PC-3 (cell line): ENCODE results near the gene ARHGAP27. TPM values are rescaled to one million over a fixed set of nuclear protein-coding genes. Genes with fewer than 3 reads are reported as not detected.
"Not testable (repeated sequence)": the region's sequence is repeated elsewhere in the genome, so short reads cannot be mapped to it uniquely, and the experiment has no call there.

Experiments used
- ATAC-seq: fragments of 200-7000 bp; cut with Tn5 transposase; 2 replicates; pipeline ENCODE4 v1.9.1; 2020; ENCODE audit warnings: mild to moderate bottlenecking, moderate library complexity
- BruUV-seq: library from RNA; stranded (reverse); fragments of 400-500 nt; replicated peaks from 2 replicates; lab custom pipeline; 2021; lab: Mats Ljungman, UMichigan
- CTCF ChIA-PET: fragments of 300-600 bp; sonication (Branson Sonifier 250); formaldehyde crosslinking; loops from one replicate; lab custom pipeline; 2022; ENCODE audit warnings: antibody characterized with exemption; lab: Charles Lee
- POLR2A ChIA-PET: fragments of 300-600 bp; sonication (Branson Sonifier 250); formaldehyde crosslinking; loops from one replicate; lab custom pipeline; 2022; ENCODE audit warnings: antibody characterized with exemption; ENCODE audit not compliant: unreplicated experiment; lab: Charles Lee
- DNase-seq: peaks from one replicate; pipeline ENCODE4 v3.0.0-alpha.2; 2015
- H2AFZ ChIP-seq: fragments of 300-600 bp; sonication (generic); 2 replicates; pipeline ENCODE4 v1.6.0; 2016; ENCODE audit warnings: antibody characterized with exemption, low read length
- H3F3A ChIP-seq: fragments of 300-600 bp; sonication (generic); one replicate; pipeline ENCODE4 v1.6.0; 2017; ENCODE audit warnings: antibody characterized with exemption, low read length, control low read depth, mild to moderate bottlenecking; ENCODE audit not compliant: unreplicated experiment
- H3K27ac ChIP-seq: fragments of 300-600 bp; sonication (generic); 2 replicates; pipeline ENCODE4 v1.5.1; 2016; ENCODE audit warnings: mild to moderate bottlenecking, low read length
- H3K27me3 ChIP-seq: fragments of 300-600 bp; sonication (generic); 2 replicates; pipeline ENCODE4 v1.6.1; 2016; ENCODE audit warnings: low read length, mixed read lengths
- H3K36me3 ChIP-seq: fragments of 300-600 bp; sonication (generic); 2 replicates; pipeline ENCODE4 v1.6.1; 2016; ENCODE audit warnings: low read depth, mixed run types, low read length, mixed read lengths
- H3K4me1 ChIP-seq: fragments of 300-600 bp; sonication (generic); 2 replicates; pipeline ENCODE4 v1.5.1; 2016; ENCODE audit warnings: low read length; ENCODE audit not compliant: insufficient read depth
- H3K4me2 ChIP-seq: fragments of 300-600 bp; sonication (generic); 2 replicates; pipeline ENCODE4 v1.6.0; 2016; ENCODE audit warnings: low read length
- H3K4me3 ChIP-seq: fragments of 300-600 bp; sonication (generic); 2 replicates; pipeline ENCODE4 v1.5.1; 2016; ENCODE audit warnings: mild to moderate bottlenecking, low read length, mixed read lengths
- H3K79me2 ChIP-seq: fragments of 300-600 bp; sonication (generic); 2 replicates; pipeline ENCODE4 v1.6.1; 2017; ENCODE audit warnings: low read length, mixed read lengths
- H3K9ac ChIP-seq: fragments of 300-600 bp; sonication (generic); 2 replicates; pipeline ENCODE4 v1.6.0; 2016; ENCODE audit warnings: mild to moderate bottlenecking, low read length
- H3K9me2 ChIP-seq: fragments of 300-600 bp; sonication (generic); replicated peaks from 2 replicates; pipeline ENCODE4 v1.6.1; 2016; ENCODE audit warnings: mixed run types, low read length, mixed read lengths
- H3K9me3 ChIP-seq: fragments of 300-600 bp; sonication (generic); 2 replicates; pipeline ENCODE4 v1.6.1; 2016; ENCODE audit warnings: low read length, mixed read lengths
- H4K20me1 ChIP-seq: fragments of 300-600 bp; sonication (generic); 2 replicates; pipeline ENCODE4 v1.6.1; 2016; ENCODE audit warnings: low read length, mixed read lengths
- intact Hi-C: fragments of 100-400 bp; cut with micrococcal nuclease; formaldehyde crosslinking; loops from 2 replicates; pipeline ENCODE4 v1.9.0; 2023
- total RNA-seq: library from RNA; depleted of rRNA; stranded (reverse); fragments of >200 nt; gene quantifications from 2 replicates; pipeline ENCODE4 v1.2.3, GENCODE V29; 2014

The ARHGAP27 gene
- total RNA-seq, 1 experiment from 2014 or later, result 119 TPM

DNA sequence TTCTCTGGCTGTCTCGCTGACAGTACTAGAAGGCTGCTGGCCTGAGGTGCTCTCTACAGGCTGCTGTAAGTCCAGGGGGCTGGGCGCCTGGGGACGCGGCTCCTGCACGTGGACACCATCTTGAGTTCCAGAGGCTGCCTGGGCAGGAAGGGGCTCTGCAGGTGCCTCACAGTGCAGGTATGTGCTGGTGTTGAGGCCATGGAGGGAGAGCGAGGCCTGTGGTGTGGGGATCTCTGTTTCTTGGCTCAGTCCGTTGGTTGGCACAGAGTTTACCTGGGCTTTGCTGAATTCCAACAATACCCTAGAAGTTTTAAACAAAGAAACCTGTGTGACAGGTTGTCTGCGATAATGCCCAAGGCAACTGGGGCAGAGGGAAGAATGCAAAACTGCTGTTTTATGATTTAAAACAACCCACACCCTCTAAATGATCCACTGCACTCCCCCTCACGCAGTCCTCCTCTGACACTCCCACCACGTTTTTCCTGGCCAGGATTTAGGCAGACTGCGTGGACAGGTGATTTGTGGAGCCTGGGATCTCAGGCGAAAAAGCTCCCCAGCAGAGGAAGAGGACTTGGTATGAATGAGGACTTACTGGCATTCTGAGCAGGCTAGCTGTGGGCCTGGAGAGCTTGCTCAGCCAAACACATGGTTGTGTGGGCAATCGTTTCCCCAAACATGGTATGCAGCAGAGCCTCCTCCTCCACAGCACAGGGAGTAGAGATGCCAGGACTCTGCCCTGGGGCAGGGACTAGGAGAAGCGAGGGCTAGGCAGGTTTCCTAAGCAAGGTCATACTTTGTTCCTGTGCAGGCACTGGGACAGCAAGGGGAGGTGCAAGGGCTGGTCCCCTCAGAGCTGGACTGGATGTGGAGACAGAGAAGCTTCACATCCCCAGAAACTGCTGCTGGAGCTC, 35.9 kb upstream of the ARHGAP27 start:
- Histone ChIP-seq H3K9ac (peak overlapping the region; percentile 41; the same call in 1 of the 2 replicates), H3K36me3 (peaks cover 16% of the 10 kb centered on the region), H3K4me1 (peaks cover 18% of the 10 kb centered on the region), H3K27ac (peak overlapping the region; percentile 86), H3K4me2 (peak overlapping the region; percentile 47)
- ATAC-seq (peak; percentile 77), DNase-seq (peak; percentile 93)
- H3K9me2 ChIP-seq, H4K20me1 ChIP-seq, H3F3A ChIP-seq, CTCF ChIA-PET, H3K9me3 ChIP-seq, H3K4me3 ChIP-seq, H3K27me3 ChIP-seq, H3K79me2 ChIP-seq, H2AFZ ChIP-seq, POLR2A ChIA-PET, intact Hi-C loops: not testable (repeated sequence)
- BruUV-seq, result TSS peak; percentile 80

DNA sequence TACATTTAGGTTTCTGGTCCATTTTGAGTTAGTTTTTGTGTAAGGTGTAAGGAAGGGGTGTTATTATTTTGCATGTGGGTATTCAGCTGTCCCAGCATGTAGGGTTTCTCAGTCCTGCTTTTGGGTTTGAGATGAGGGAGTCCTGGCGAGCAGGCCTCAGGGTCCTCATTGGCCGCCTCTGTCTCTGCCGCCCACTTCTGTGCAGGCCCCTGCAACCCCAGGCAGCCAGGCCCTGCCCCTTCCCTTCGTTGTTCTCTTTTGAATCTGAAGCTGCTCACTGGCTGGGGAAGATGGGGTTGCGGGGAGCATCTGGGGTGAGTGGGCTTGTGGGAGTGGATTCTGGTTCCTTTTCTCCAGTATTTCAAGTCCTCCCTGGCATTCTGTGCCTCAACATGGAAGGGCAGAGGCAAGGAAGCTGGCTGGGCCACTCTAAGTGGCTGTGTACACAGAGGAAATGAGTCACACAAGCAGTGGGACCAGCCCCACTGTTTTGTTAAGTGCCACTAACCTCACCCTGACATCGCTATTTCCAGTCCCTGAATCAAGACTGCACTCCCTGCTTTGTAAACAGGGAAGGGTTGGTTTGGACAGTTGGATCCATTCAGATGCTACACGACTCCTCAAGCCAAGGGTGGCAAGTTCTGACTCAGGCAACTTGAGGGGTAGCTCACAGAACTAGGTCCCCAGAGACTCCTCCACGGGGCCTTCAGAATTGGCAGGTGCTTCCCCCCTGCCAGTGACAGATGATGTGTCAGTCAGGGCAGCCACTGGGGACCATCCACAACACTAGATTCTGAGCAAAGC, 29.1 kb upstream of the ARHGAP27 start:
- H3K4me3 ChIP-seq, H3K9me3 ChIP-seq, H3K36me3 ChIP-seq, H2AFZ ChIP-seq, POLR2A ChIA-PET, H3K79me2 ChIP-seq, H4K20me1 ChIP-seq, H3K9ac ChIP-seq, H3K27me3 ChIP-seq, intact Hi-C loops, CTCF ChIA-PET, H3K9me2 ChIP-seq, H3F3A ChIP-seq: not testable (repeated sequence)
- H3K4me2 ChIP-seq, result 0 out of 2 replicates have a peak overlapping the region, but pooled peaks have one; percentile 37
- H3K4me1 ChIP-seq, result peaks cover 16% of the 10 kb centered on the region
- TSS peak; percentile 14 for BruUV-seq
- ATAC-seq, result peak; percentile 98
- peak; percentile 90 for DNase-seq
- peak overlapping the region; percentile 69 for H3K27ac ChIP-seq

DNA sequence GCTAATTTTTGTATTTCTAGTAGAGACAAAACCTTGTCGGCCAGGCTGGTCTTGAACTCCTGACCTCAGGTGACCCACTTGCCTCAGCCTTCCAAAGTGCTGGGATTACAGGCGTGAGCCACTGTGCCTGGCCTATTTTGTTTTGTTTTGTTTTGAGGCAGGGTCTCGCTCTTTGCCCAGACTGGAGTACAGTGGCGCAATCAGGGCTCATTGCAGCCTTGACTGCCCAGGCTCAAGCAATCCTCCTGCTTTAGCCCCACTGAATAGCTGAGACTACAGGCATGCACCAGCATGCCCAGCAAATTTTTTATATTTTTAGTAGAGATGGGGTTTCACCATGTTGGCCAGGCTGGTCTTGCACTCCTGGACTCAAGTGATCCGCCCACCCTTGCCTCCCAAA, 27.8 kb upstream of the ARHGAP27 start:
- H3K4me2 ChIP-seq, H3K79me2 ChIP-seq, H3K36me3 ChIP-seq, H3K9me3 ChIP-seq, CTCF ChIA-PET, H2AFZ ChIP-seq, H4K20me1 ChIP-seq, H3K27me3 ChIP-seq, POLR2A ChIA-PET, ATAC-seq, H3K4me3 ChIP-seq, intact Hi-C loops, H3F3A ChIP-seq, H3K27ac ChIP-seq, DNase-seq, BruUV-seq, H3K9me2 ChIP-seq, H3K9ac ChIP-seq: not testable (repeated sequence)
- H3K4me1 ChIP-seq, result peaks cover 16% of the 10 kb centered on the region

GRCh38 chr17:45454341-45454740, 21.7 kb upstream of the ARHGAP27 start:
- H3K9ac ChIP-seq, H3K27me3 ChIP-seq, DNase-seq, H3K4me3 ChIP-seq, CTCF ChIA-PET, H3K36me3 ChIP-seq, H2AFZ ChIP-seq, POLR2A ChIA-PET, H3K4me1 ChIP-seq, H3K9me3 ChIP-seq, H3K9me2 ChIP-seq, H3K27ac ChIP-seq, H3K4me2 ChIP-seq, H4K20me1 ChIP-seq, intact Hi-C loops, ATAC-seq, H3F3A ChIP-seq, H3K79me2 ChIP-seq, BruUV-seq: not testable (repeated sequence)

DNA sequence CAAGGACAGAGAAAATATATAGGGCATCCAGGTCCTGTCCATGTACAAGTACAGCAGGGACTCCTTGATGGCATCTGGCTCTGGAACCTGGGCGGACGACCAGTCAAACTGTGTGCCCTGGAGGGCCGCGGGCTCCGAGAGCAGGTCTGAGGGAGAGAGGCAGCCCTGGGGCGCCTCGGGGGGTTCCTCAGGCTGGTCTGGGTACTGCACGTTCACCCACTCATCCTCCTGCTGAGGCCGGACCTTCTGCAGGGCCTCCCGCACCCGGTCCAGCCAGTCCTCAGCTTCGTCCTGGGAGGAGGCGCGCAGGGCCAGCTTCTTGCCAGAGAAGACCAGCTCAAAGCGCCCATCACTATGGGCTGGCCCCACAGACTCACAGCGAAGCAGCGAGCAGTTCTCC, 21.1 kb upstream of the ARHGAP27 start:
- H3K9me3 ChIP-seq, H2AFZ ChIP-seq, H3K4me3 ChIP-seq, H3K36me3 ChIP-seq, H3K79me2 ChIP-seq, H3K4me2 ChIP-seq, BruUV-seq, CTCF ChIA-PET, H3K4me1 ChIP-seq, POLR2A ChIA-PET, H3K27me3 ChIP-seq, intact Hi-C loops, H3K9me2 ChIP-seq, H4K20me1 ChIP-seq, DNase-seq, H3K27ac ChIP-seq, H3F3A ChIP-seq, H3K9ac ChIP-seq: not testable (repeated sequence)
- ATAC-seq, result peak; percentile 42; the same call in 1 of the 2 replicates

- H3K4me3 ChIP-seq, H3K4me2 ChIP-seq, H3K9me3 ChIP-seq, H3K27ac ChIP-seq, H2AFZ ChIP-seq, POLR2A ChIA-PET, H3F3A ChIP-seq, H3K27me3 ChIP-seq, H3K79me2 ChIP-seq, H4K20me1 ChIP-seq, ATAC-seq, H3K9ac ChIP-seq, H3K36me3 ChIP-seq, CTCF ChIA-PET, H3K4me1 ChIP-seq, DNase-seq, BruUV-seq, H3K9me2 ChIP-seq, intact Hi-C loops: not testable (repeated sequence)
Observed at GRCh38 chr17:45453225-45453534, 20.5 kb upstream of the ARHGAP27 start.
